DMS53 (cell line): ENCODE measurements around the gene GSG1L.
A peak's percentile ranks its signal among the peaks of the same experiment; 100 is the strongest.
"Not testable (repeated sequence)": the region's sequence is repeated elsewhere in the genome, so short reads cannot be mapped to it uniquely, and the experiment has no call there.

Experiments used
- DNase-seq: peaks from one replicate; lab custom pipeline; 2025; lab: John Stamatoyannopoulos, UW

Gene GSG1L

GRCh38 chr16:27899736-27900135 is 163.8 kb downstream of the GSG1L start:
- no peak for DNase-seq

GRCh38 chr16:27894386-27894785 is 169.1 kb downstream of the GSG1L start:
- no peak for DNase-seq

DNA sequence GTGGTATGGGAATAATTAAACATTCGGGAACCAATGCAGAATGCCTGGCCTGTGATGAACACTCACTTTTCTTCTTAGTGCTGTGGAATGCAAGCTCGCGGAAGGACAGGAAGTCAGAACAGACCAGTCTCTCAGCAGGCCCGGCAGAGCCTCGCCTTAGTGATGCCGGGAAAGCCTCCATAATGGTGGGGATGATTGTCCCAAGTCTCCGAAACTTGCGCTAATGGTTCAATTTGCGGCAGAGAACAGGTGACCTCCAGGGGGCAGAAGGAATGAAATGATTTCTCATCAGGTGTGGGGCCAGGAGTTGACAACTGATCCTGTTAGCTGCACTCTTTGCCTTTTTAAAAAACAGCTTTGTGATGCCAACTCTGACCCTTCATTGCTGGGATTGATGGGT is 170.6 kb downstream of the GSG1L start:
- DNase-seq = no peak

DNA sequence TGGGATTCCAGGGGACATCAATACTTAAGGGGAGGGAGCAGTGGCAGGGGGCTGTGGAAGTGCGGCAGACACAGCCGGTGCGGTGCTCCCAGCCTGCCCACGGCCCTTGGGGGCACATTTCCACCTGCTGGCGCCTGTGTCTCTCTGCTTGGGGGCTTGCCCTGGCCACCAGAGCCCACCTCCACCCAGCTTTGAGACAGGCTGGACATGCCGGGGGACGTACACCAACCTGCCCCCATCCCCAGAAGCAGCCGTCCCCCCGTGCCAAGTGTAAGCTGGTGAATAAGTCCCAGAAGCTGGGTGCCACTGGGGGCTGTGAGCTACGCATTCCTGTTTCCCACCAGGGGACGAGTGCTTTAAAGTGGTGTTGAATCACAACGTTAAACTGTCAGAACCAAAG is 172.6 kb downstream of the GSG1L start:
- DNase-seq = no peak

DNA sequence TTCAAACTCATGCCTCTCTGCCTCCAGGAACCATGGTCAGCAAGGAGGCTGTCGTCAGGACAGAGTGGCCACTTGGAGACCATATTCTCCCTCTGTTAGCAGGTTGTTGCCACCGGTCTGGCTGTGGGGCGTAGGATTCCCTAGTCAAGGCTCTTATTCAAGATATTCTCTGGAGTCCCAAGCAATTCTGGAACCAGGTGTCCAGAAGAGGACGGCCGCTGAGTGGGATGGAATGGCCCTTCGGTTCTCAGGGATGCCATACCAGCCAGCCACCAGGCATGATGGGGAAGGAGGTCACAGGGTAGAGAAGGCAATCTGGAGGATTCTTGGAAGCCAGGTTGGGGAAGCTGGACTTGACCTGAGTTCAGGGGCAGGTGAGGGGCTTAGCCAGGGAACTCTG is 173.5 kb downstream of the GSG1L start:
- no peak for DNase-seq

DNA sequence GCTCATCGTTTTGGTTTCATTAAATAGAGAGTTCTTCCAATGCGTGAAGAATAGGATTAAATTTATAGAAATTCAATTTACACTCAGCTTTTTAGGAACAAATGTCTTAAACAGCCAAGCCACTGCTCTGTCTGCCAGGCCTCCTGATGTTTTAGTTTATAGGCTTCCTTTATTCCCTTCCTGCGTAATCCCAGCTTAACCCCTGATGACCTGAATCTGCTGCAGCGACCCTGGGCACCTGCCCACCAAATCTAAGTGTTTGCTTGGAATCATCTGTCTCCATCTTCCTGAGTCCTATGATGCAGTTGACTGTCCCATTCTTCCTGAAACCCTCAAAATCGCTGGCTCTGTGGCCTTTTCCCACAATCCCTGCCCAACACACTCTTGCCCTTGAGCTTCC is 179.9 kb downstream of the GSG1L start:
- DNase-seq = no peak

- no peak for DNase-seq
Measured at GRCh38 chr16:27880287-27880686, 183.2 kb downstream of the GSG1L start.

- no peak for DNase-seq
Measured at GRCh38 chr16:27879601-27880247, 183.8 kb downstream of the GSG1L start.

- not testable (repeated sequence) for DNase-seq
Measured at GRCh38 chr16:27872627-27873026, 190.9 kb downstream of the GSG1L start.

GRCh38 chr16:27870116-27870798 is 193.3 kb downstream of the GSG1L start:
- DNase-seq = no peak

DNA sequence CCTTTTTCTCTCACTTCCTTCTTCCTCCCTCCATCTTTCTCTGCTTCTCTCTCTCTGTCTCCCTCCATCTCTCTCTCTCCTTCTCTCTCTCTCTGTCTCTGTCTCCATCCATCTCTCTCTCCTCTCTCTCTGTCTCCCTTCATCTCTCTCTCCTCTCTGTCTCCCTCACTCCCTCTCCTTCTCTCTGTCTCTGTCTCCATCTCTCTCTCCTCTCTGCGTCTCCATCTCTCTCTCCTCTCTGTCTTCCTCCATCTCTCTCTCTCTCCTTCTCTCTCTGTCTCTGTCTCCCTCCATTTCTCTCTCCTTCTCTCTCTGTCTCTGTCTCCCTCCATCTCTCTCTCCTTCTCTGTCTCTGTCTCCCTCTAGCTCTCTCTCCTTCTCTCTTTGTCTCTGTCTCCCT is 194.1 kb downstream of the GSG1L start:
- DNase-seq = no peak

GRCh38 chr16:27868180-27868579 is 195.3 kb downstream of the GSG1L start:
- DNase-seq = no peak

DNA sequence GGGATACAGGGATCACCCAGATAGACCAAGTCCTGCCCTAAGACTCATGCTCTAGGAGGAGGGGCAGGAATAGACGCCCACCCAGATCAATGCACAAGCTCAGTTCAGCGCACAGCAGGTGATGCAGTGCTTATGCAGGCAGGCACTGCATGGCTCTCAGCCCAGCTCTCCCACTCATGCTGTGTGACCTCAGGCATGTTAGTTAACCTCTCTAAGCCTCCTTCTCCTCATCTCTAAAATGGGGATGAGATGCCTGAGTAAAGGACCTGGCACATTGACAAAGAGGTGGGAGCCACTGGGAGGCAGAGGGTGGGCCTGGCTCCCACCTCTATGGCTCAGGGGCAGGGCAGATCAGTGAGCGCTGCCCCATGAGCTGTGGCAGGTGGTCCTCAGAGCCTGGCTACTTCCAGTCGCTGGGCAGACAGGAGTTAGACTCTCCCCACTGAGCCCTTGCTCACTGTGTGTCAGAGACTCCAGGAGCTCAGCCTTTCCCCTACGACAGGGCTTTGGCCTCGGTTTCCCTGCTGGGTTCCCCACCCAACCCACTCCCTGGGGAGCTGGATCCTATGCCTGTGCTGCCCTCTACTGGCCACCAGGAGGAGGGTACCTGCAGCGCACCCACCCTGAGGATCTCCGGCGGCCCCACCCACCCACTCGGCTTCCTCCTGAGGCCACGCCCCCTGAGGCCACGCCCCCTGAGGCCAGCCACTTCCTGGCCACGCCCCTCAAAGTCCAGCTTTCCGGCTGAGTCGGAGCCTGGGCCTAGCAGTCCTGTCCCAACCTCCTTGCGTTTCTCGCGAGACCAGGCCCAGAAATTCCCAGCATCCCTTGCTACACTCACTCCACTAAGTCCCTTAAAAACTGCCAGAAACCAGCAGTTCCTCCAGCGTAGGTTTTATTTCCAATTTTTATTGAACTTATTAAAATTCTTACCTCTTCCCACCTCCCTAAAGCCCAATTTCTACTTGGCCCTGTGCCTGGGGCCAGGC is 196.1 kb downstream of the GSG1L start:
- peak; percentile 66 for DNase-seq

GRCh38 chr16:27863377-27863776 is 200.1 kb downstream of the GSG1L start:
- DNase-seq = no peak

GRCh38 chr16:27862953-27863352 is 200.6 kb downstream of the GSG1L start:
- no peak for DNase-seq

DNA sequence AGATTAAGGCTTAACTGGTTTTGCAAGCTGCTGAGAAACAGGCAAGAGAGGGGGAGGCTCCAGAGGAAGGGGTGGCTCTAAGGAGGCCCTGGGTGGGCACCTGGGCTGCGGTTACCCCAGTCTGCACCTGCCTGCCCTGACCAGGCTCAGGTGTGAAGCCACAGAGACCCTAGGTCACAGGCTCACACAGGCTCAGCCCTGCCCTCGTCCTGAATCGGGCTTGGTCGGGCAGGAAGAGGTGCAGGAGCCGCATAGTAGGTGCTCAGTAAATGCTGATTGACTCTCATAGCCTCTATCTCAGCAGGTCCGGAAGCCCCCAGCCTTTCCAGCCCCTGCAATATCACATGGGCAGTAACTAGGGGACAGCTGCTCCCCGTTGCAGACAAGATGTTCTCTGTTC is 203.4 kb downstream of the GSG1L start:
- DNase-seq = no peak

DNA sequence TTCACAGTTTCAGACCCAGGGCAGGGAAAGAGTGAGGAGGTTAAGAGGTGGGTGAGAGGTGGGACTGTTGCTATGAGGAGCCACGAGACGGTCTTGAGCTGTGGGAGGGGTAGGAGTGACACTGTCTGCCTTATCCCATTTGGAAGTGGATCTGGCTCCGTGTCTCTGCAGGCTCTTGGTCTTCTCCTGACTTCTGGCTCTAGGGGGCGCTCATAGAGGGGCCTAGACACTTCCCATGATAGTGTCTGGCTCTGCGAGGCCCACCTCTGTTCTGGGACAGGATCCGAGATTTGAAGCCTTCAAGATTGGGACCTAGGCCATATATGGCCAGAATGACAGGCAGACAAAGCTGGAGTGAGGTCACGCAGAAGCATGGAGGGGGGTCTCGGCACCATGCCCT is 204.5 kb downstream of the GSG1L start:
- DNase-seq = no peak

DNA sequence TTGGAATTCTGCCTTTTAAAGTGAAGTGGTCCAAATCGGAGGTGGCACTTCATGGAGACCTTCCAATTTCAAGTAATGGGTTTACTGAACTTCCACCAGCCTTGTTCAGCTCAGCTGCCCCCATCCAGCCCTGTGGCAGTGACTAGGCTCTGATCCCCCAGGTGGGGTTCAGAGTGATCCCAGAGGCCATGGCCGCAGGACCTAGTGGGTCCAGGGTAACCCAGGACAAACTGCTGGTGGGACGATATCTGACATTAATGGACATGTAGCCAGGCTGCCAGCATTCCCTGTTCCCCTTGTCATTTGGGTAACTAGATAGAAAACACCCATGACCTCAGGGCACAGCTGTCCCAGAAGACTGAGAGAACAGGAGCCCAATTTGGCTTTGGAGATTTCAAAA is 209.9 kb downstream of the GSG1L start:
- no peak for DNase-seq

DNA sequence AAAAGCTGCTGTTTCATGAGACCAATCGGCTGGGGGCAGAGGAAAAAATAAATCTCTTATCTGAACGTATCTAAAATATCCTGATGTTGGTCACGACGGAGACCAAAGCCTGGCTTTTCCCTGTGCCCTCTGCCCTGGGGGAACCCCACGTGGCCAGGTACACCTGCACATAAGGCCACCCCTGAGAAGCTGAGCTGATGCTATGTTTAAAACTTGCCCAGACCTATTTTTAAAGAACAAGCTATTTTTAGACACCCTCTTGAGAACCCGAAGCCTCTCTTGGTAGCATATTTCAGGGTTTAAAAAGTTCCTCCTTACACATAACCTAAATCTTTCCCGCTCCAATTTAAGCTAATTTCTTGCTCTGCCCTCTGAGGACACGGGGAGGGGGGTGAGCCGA is 210.4 kb downstream of the GSG1L start:
- DNase-seq = no peak

GRCh38 chr16:27852681-27853080 is 210.8 kb downstream of the GSG1L start:
- DNase-seq = no peak

DNA sequence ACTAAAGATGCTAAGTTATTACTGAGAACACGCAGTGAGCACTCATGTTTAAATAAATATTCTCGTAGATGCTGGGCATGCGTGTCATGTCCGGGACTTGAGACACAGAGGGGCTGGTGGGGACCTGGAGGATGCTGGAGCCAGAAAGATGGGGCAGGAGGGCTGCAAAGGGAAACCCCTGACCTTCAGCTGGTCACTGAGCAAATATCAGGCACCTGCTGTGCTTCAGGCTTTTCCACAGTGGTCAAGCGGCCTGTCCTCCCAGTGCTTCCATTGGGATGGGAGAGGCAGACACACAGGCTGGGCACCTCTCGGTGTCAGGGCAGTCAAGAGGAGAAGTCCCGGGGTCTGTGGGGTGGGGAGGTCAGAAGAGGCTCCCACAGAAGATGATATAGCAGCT is 211.4 kb downstream of the GSG1L start:
- DNase-seq = no peak

DNA sequence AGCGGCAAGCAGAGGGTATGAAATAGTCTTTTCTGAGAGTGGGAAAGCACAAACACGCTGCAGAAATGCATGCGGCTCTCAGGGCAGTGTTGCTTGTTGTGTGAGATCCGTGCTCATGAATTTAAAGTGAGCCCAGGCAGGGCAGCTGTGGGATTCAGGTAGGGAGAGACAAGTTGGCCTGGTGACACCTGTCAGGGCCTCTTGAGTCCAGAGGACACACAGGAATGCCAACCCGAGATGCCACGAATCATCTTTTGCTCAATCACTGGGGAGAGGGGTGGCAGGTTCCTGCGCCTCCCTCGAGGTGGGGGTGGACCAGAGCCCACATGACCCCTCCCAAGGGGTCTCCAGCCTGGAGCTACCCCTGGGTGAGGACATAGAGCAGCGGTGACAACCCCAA is 211.9 kb downstream of the GSG1L start:
- no peak for DNase-seq

GRCh38 chr16:27849621-27850020 is 213.9 kb downstream of the GSG1L start:
- no peak for DNase-seq
